DND-41 (cell line): Measurements from ENCODE around the gene MUC2.

ENCODE experiments used
- EZH2 ChIP-seq: IDR thresholded peaks from 3 replicates; pipeline ENCODE4 v1.6.1; 2012; ENCODE audit warnings: borderline replicate concordance, low read depth, mild to moderate bottlenecking, moderate library complexity, low read length, inconsistent platforms; ENCODE audit not compliant: severe bottlenecking
- TF ChIP-seq, protein P1 (sequence below): IDR thresholded peaks from 2 replicates; pipeline ENCODE4 v1.5.1; 2012; ENCODE audit warnings: borderline replicate concordance, low read length, moderate library complexity, mild to moderate bottlenecking; ENCODE audit not compliant: poor library complexity, severe bottlenecking; ENCODE audit errors: extremely low read depth

DNA sequence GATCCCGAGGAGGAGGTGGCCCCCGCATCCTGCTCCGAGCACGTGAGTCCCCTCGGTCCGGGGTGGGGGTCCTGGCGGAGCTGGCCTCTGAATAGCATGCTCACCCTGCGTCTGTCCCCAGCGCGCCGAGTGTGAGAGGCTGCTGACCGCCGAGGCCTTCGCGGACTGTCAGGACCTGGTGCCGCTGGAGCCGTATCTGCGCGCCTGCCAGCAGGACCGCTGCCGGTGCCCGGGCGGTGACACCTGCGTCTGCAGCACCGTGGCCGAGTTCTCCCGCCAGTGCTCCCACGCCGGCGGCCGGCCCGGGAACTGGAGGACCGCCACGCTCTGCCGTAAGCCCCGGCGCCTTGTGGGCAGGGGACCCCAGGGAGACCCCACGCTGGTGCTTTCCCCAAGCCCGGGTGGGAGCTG lies 3.5 kb downstream of the MUC2 start:
- TF ChIP-seq EZH2, result no peak
- TF ChIP-seq, protein P1, sequence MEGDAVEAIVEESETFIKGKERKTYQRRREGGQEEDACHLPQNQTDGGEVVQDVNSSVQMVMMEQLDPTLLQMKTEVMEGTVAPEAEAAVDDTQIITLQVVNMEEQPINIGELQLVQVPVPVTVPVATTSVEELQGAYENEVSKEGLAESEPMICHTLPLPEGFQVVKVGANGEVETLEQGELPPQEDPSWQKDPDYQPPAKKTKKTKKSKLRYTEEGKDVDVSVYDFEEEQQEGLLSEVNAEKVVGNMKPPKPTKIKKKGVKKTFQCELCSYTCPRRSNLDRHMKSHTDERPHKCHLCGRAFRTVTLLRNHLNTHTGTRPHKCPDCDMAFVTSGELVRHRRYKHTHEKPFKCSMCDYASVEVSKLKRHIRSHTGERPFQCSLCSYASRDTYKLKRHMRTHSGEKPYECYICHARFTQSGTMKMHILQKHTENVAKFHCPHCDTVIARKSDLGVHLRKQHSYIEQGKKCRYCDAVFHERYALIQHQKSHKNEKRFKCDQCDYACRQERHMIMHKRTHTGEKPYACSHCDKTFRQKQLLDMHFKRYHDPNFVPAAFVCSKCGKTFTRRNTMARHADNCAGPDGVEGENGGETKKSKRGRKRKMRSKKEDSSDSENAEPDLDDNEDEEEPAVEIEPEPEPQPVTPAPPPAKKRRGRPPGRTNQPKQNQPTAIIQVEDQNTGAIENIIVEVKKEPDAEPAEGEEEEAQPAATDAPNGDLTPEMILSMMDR, result no peak
